Stimulated activated CD4-positive, alpha-beta T cell treated with anti-CD3 and anti-CD28 coated beads, Interleukin-12 subunit alpha, Interleukin-12 subunit beta, amount 100 ng/mL, for 48 hours (primary cell): ENCODE results near the gene CTBP2.
"Not testable (repeated sequence)": the region's sequence is repeated elsewhere in the genome, so short reads cannot be mapped to it uniquely, and the experiment has no call there.

Source experiments
- DNase-seq, 3 donors: peaks; one replicate each; pipeline ENCODE4 v3.0.0-alpha.2; 2020; ENCODE audit warnings: low read depth in 2 of 3, low spot score in 1 of 3

The CTBP2 gene

GRCh38 chr10:125000366-125001312, 159.7 kb downstream of the CTBP2 start:
- no peak for DNase-seq

DNA sequence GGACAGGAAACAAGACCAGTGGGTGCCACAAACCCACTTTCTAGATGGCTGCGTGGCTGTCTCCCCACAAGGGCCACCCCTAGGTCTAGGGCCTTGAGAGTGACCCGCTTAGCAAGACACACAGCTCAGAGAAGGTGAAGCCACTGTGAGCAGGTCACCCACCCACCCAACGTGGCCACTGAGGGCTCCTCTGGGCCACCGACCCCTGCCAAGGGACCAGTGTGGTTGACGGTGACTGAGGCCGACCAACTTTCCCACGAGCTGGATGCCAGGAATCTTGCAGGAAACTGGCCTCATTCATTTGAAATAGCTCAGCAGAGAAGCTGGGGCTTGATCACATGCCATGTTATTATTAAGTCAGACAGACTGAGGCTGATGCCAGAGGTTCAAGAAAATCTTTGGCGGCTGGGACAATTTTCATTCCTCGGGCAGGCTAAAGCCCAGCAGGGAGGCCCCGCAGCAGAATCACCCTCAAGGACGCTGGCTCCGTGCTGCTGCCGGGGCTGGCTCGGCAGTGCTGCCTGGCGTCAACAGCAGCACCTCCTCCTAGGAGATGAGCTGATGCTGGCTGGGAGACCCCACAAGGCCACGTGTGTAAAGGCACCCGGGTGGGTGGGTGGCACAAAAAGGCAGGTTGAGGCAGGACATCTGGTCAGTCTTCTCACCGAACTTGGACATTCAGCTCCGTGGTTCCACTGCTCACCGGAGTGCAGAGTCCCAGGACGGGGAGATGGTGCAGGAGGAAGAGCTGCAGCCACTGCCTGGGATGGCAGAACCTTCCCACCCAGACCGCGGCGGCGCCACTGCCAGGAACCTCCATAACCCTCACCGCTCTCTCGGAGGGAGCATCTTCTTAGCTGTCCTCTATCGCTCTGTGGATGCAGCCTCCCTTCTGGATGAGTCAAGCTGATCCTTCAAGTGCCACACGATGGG, 160.7 kb downstream of the CTBP2 start:
- no peak for DNase-seq

GRCh38 chr10:124998624-124999291, 161.6 kb downstream of the CTBP2 start:
- DNase-seq = no peak

DNA sequence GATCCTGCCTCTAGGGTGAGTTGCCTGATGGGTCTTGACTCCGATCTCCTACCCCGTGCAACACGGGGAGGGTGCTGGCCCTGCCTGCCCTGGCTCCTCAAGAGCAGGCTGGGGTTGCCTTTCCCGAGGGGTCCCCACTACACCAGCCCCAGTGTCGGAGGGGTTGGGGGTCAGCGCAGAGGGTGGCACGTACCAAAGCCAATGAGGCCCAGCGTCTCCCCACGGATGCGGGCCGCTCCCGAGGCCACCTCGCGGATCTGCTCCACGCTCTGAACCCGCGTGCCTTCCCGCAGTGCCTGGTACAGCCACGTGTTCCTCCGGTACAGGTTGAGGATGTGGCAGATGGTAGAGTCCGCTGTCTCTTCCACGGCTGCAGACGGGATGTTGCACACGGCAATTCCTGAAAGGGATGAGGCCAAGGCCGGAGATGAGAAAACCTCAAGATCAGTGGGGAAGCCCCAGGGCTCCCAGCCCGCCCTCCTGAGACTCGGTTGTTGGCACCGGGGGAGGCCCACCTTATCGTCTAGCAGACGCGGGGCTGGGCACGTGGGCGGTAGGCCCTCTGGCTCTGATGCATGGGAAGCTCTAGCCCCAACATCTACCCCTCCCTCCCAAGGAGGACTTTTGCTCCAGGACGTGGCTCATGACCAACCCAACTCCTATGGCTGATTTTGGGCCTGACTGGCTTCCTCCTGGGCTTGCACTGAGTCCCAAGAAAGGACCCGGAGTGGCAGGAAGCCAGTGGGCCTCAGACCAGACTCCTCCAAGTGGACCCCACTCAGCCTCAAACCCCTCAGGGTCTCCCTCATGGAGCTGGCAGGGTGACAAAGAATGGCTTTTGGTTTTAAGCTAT, 162.4 kb downstream of the CTBP2 start:
- DNase-seq = no peak

DNA sequence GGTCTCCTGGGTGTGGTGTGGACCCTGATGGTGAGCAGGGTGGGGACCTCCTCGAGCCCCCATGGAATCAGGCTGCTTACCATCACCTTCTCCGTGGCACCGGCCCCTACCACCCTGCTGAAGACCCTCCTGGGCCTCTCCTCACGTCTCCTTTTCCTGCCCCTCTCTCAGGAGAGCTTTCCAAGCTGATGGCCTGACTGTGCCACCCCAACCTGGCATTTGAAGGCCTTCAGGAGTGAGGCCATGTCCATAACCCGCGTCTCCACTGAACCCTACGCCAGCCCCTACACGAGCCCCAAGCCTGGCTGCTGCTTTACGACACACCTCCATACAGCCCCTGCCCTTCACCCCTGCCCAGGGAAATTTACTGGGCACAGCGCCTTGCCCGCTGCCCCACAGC, 163.1 kb downstream of the CTBP2 start:
- no peak for DNase-seq

DNA sequence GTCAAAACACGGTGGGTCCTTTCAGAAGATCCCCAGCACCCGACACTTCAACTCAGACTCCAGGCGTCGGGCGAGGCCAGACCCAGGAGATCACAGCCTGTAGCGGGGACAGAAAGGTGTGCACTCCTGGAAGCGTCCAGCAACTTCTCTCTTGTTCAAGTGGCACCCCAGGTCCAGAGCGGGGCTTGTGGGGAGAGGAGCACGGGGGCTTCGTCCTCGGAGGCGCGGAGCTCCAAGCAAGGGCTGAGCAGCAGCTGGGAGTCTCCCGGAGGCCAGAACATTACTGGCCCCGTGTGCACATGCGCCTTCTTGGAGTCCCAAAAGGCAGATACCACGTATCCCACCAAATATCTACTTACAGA, 163.5 kb downstream of the CTBP2 start:
- DNase-seq = no peak

DNA sequence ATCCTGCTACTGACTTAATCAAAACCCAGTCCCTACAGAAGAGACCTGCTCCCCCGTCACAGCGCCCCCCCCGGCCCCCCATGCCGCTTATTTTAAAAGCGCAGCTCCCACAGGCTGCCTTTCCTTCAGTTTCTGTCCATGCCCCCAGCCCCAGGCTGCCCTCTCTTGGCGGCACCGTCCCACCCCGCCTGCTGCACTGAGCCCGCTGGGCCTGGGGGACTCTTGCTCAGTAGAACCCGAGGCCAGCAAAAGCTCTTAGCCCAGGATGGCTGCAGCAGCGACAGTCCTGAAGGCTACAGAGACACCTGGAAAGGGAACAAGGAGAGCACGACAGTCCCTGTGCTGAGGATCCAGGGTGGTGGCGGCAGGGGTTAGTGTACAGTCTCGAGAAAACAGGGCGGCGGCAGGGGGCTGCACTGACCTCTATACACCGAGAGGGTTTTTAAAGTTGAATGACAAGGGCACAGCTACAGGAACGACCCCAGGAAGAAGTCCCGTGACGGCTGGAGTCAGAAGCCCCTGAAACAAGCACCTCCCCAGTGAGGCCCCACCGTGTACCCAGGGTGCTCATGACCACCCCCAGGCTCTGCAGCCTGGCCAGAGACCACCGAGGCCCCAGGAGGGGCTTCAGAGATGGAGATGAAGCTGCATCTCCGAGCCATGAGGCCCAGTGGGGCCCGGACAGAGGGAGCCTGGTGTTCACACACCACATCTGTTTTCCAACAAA, 164.1 kb downstream of the CTBP2 start:
- DNase-seq = no peak

GRCh38 chr10:124995605-124996004, 164.8 kb downstream of the CTBP2 start:
- no peak for DNase-seq

- no peak for DNase-seq
Measured at GRCh38 chr10:124994573-124995473, 165.5 kb downstream of the CTBP2 start.

DNA sequence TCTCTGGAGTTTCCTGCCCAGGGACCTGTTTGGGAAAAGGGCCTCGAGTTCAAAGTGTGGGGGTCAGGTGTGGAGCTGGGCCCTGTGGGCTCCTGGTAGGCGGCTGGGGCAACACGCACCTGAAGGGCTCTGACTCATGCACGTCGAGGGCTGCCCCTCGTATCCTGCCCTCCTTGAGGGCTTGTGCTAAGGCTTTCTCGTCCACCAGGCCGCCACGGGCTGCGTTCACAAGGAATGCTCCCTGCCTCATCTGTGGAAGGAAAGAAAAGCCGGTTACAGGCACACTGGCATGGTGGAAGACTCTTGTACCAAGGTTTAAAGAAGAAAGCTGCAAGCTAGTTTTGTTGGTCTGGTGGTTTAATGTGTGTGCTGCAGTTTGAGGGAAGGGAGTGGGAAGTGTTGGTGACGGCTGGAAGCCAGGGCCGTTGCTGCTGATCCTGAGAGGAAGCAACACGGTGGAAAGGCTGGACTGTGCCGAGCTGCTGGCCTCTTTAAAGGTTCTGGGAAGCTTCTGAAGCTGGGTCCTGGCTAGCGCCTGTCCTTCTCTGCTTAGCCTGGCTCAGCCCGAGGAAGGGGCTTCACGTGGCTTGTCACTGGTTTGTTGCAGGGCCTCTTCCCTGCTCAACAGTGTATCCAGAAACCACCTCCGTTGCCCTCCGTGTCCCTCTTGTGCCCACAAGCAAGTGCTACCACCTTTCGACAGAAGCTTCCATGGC, 166.5 kb downstream of the CTBP2 start:
- DNase-seq = no peak

- no peak for DNase-seq
Measured at GRCh38 chr10:124993345-124993708, 167.0 kb downstream of the CTBP2 start.

DNA sequence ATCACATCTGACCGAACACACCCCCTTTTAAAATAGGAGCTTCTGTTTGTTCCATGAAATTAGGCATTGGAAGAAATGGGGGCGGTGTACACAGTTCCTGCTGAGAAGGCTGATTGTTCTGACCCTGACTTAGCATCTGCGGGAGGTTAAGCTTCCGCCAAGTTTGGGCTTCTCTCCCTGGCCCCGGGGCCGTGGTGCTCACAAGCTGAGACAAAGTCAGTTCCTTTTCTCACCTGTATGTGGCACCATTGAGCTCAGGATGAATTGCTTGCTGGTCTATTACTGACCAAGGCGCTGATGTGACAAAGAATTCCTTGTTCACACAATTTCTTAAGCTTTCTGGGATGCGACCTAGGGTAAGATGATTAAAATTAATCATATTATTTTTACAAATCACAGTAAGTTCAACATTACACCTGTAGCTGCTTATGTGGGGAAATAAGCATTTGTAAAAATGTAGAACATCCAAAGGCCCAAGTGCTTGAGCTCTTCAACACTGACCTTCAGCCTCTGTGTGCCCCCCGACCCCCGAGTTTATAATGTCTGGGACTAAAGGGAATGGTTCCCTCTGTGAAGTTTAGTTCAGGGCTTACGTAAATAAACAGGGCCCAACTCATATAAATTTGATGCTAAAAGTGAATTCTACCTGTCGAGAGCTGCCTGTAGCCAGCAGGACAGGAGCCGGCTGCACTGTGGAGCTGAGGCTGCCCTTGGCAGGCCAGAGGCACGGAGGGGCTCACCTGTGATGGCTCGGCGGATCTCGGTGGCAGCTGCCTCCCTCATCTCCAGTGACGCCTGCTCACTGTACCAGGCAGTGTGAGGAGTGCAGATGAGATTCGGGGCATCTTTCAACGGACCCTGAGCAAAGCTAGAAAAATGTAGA, 167.7 kb downstream of the CTBP2 start:
- peak in 2 of 3 donors; percentile 11 to 34 for DNase-seq

DNA sequence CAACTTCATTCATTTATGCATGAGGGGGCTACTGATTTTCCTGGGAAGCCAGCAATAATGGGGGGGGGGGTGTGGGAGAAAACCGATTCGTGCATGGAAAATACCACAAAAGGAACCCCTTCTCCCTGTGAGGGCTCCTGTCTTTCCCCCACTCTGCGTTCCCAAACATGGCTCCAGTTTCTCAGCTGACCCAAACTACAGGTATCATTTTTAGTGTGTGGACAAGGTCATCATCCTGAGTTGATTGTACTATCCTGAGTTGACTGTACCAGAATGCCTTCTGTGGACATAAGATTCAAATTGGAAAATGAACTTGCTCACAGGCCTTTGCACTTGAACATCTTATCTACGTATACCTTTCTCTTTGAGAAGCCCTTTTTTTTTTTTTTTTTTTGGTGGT, 168.5 kb downstream of the CTBP2 start:
- no peak for DNase-seq

DNA sequence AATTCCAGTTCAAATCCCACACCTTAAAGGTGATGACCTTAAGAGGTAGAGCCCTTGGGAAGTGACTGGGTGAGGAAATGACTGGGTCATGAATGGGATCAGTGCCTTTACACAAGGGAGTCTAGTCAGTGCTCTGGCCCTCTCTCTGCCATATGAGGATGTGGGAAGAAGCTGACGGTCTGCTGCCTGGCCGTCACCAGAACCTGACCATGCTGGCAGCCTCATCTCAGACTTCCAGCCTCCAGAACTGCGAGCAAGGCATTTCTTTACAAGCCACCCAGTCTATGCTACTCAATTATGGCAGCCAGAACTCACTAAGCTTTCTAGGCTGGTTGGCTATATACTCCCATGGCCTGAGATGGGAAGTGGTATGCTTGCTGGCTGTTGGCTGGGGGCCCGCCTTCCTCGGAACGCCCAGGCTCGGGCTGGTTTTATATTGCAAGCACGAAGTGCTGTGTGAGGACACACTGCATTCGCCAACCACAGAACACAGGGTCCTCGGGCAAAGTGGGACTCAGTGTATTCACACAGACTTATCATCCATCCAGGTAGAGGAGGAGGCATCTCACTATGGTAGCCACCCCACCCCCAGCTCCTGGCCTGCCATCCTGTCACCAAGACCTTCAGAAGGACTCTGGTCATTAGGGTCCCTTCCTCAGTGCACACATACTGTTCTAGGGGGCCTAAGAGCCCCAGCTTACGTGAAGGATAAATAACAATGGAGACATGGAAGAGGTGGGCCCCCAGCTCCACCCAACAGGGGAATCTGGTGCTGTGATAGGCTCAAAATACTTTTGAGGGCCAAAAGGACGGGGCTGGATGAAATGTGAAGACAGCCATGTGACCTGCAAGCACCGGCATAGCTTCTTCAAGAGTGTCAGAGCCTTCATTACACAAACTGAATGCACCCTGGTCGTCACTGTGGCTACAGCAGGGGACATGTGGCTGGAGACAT, 169.4 kb downstream of the CTBP2 start:
- DNase-seq = no peak

DNA sequence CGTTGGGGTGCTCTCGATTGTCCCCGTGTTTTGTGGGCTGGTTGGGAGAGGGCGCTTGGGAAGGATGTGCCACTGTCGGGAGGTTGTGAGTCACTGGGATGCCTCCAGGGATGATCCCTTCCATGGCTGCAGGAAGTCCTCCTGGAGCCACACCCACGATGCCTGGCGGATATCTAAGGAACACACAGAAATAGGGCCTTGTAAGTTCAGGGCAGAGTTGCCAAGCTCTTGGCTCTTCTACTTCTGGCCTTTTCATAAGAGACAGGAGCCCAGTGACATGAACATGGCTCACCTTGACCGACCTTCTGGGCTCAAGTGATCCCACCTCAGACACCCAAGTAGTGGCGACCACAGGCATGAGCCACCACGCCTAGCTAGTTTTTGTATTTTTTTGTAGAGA, 170.8 kb downstream of the CTBP2 start:
- no peak for DNase-seq

GRCh38 chr10:124988753-124989152, 171.6 kb downstream of the CTBP2 start:
- not testable (repeated sequence) for DNase-seq
